GM12872 (cell line): ENCODE data around the gene SKIL.

Experiments used
- TF ChIP-seq, protein P1 (sequence below): IDR thresholded peaks from 3 replicates; pipeline ENCODE4 v1.5.1; 2011; ENCODE audit warnings: low read depth, mild to moderate bottlenecking, low read length, moderate library complexity; ENCODE audit not compliant: insufficient read depth

The SKIL gene, protein sequence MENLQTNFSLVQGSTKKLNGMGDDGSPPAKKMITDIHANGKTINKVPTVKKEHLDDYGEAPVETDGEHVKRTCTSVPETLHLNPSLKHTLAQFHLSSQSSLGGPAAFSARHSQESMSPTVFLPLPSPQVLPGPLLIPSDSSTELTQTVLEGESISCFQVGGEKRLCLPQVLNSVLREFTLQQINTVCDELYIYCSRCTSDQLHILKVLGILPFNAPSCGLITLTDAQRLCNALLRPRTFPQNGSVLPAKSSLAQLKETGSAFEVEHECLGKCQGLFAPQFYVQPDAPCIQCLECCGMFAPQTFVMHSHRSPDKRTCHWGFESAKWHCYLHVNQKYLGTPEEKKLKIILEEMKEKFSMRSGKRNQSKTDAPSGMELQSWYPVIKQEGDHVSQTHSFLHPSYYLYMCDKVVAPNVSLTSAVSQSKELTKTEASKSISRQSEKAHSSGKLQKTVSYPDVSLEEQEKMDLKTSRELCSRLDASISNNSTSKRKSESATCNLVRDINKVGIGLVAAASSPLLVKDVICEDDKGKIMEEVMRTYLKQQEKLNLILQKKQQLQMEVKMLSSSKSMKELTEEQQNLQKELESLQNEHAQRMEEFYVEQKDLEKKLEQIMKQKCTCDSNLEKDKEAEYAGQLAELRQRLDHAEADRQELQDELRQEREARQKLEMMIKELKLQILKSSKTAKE

DNA sequence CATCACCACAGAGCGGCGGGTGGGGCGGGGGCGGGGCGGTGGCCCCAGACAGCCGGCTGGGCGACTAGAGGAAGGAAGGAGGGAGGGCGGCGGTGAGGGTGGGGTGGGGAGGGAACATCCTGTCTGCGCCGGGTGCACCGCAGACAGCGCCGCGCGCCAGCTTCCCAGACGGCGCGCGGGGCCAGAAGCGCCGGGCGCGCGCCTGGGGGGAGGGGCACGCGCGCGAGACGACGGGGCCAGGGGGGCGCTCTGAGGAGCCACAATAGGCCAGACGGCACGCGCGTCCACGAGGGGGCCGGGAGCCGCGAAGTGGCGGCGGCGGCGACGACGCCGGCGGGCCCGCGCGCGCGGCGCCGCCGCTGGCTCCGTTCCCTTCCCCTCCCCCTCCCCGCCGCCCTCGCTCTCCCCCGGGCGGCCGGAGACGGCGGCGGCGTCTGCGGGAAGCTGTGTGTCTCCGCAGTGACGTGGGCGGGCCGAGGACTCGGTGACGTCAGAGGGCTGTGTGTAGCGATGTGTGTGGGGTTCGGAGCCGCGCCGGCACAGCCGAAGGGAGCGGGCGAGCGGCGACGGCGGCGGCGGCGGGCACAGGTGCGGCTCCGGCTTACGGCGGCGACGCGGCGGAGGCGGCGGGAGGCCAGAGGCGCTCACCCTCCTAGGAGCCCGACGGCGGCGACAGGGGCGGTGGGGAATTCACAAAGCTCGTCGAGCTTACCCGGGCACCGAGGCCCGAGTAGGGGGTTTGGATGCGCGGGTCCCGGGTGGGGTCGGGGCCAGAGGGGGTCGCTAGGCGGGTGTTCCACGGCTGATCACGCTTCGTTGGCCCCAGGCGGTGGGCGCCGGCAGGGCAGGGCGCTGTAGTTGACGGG is at the start of gene SKIL:
TSS of gene SKIL (plus strand) at position 540 of the 866 bp plus-strand sequence. CDS start 2,617 bp downstream, outside the sequence.
- TF ChIP-seq, protein P1, sequence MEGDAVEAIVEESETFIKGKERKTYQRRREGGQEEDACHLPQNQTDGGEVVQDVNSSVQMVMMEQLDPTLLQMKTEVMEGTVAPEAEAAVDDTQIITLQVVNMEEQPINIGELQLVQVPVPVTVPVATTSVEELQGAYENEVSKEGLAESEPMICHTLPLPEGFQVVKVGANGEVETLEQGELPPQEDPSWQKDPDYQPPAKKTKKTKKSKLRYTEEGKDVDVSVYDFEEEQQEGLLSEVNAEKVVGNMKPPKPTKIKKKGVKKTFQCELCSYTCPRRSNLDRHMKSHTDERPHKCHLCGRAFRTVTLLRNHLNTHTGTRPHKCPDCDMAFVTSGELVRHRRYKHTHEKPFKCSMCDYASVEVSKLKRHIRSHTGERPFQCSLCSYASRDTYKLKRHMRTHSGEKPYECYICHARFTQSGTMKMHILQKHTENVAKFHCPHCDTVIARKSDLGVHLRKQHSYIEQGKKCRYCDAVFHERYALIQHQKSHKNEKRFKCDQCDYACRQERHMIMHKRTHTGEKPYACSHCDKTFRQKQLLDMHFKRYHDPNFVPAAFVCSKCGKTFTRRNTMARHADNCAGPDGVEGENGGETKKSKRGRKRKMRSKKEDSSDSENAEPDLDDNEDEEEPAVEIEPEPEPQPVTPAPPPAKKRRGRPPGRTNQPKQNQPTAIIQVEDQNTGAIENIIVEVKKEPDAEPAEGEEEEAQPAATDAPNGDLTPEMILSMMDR = no peak

DNA sequence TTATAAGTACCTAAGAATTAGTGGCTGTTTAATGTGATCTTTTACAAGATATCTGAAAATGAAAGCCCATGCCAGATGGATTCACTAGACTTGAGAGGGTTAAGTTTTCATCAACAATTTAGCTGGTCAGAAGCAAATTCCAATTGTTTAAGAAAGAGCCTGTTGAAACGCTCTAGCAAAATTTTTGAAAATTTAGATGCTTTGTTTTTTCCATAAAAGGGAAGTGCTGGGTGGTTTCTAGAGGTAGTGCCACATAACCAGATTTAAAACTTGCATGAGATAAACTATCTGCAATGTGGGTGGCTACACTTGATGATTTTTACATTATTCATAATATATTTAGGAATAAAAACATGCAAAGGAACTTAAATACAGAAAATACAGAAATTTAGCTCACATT is 48.5 kb upstream of the SKIL start:
- TF ChIP-seq, protein P1 = no peak

DNA sequence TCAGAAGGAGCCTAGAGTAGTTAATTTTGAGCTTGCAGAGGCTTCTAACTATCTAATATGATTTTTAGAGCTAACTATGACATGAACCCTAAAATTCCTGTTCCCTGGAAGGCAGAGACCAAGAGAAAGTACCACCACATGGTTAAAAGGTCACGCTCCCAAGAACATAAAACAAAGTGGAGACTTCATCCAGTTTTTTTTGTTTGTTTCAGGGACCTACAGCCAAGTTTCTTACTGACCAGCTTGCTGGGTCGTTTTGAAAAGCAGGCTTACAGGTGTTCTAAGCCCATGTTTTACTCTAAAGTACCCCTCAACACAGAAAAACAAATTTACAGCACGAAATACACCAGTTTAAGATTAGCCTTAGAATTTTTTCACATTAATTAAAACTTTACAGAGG is 39.6 kb upstream of the SKIL start:
- TF ChIP-seq, protein P1 = no peak

DNA sequence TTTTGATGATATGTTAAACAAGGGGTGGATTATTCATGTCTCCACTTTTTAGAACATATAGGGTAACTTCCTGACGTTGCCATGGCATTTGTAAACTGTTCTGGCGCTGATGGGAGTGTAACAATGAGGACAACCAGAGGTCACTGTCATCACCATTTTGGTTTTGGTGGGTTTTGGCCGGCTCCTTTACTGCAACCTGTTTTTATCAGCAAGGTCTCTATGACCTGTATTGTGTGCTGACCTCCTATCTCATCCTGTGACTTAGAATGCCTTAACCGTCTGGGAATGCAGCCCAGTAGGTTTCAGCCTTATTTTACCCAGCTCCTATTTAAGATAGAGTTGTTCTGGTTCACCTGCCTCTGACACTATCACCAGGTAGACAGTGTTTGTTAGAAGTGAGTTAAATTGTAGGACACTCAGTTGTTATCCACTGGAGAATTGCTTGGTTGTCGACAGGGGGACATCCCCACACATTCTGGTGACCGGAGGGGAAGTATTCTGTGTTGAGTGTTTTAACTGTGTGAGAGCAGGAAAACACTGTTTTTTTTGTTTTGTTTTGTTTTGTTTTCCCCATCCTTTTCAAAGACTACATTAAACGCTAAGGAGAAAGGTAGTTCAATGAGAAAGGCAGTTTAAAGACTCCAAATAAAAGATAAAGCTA is 36.9 kb upstream of the SKIL start:
- TF ChIP-seq, protein P1 = no peak

DNA sequence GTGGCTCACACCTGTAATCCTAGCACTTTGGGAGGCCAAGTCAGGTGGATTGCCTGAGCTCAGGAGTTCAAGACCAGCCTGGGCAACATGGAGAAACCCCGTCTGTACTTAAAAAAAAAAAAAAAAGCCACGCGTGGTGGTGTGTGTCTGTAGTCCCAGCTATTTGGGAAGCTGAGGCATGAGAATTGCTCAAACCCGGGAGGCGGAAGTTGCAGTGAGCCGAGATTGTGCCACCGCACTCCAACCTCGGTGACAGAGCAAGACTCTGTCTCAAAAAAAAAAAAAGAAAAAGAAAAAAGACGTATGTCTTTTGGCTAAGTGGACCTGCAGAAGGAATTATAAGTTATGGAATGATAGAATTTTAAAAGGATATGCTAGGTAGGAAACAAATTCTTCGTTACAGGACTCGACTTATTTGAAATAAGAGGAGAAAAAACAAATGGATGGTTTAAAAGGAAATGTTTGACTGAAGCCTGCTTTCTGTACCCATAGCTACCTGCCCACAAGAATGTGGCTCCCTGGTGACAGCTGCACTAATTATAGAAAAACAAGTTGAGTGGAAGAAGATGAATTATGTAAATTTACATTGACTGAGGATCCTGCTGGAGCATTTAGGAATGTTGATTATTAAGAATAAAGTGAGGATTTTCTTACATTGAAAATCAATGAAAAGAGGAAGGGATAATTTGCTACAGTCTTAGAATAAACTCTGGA is 36.0 kb upstream of the SKIL start:
- TF ChIP-seq, protein P1 = no peak

DNA sequence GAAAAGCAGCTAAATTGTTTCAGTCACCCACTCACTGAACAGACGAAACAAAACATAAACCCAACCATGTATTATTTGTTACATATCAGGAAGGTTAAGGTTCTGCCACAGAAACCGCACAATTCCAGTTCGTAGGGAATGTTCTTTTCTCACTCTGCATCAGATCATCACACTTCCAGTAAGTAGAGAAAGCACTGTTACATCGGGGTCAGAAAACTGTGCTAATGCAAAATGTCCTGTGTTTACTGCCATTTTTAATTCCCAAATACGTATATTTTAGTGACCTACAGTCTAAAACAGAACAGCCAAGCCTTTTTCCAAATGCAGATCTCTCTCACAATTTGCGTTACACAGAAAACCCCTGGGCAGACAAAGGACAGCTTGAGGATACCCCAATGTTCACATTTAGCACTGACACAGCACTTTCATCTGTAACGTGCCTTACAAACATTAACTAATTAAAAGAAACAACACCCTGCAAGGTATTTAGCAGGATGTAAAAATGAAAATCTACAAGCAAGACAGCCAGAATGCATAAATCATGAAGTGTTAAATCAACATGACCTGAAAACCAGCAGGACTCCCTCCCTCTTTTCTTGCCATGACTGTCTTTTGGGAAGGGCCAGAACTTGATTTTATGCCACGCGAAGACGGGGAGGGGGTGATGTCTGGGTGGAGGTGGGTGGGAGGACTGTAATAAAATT is 34.8 kb upstream of the SKIL start:
- TF ChIP-seq, protein P1 = no peak
